ENCODE results near the gene LRCOL1.

The LRCOL1 gene

DNA sequence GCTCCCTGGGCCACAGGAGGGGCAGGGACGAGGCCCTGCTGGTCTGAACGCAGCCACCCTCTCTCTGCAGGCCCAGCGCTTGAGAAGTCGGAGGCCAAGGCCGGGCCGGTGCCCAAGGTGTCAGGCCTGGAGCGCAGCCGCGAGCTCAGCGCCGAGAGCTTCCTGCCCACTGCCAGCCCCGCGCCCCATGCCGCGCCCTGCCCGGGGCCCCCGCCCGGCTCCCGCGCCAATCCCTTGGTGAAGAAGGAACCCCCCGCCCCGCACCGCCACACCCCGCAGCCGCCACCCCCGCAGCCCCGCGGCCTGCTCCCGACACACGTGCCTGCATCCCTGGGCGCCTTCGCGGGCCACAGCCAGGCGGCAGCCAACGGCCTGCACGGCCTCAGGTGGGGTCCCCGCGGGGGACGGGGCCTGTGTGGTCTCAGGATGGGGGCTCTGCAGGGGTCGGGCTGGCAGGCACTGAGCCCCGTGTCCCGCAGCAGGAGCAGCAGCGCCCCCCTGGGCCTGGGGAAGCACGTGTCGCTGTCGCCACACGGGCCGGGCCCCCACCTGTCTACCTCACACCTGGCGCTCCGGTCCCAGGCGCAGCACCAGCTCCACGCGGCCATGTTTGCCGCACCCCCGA lies 40.4 kb downstream of the LRCOL1 start:
- H3K4me3 ChIP-seq (ENCODE audit: low read depth, low read length) = no peak overlapping the region

DNA sequence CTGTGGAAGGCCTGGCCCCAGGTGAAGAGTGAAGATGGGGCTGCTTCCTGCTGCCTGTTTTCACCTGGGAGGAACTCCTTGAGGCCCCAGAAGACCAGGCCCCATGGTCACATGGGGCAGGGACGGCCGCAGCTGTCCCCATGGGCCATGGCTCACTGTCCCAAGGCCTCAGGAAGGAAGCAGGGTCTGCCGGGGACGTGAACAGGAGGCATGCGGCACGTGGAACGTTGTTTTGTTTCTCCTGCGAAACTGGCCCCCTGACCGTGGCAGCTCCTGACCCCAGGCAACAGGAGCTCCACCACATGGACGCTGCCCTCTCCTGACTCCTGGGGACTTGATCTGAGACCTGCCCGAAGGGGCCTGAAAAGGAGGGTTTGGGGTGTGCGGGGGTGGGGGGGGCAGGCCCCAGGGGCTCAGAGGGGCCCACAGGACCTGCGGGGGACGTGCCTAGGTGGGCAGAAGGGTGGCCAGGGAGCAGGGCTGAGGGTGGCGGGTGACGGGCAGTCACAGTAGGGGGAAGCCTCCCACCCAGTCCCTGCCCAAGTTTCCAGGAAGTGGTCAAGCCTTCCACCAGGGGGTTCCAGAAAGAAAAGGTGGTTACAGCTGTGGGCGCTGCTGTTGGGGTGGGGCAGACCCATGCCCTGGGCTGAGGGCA lies 41.4 kb downstream of the LRCOL1 start:
- H3K4me3 ChIP-seq (ENCODE audit: low read depth, low read length) = no peak overlapping the region

DNA sequence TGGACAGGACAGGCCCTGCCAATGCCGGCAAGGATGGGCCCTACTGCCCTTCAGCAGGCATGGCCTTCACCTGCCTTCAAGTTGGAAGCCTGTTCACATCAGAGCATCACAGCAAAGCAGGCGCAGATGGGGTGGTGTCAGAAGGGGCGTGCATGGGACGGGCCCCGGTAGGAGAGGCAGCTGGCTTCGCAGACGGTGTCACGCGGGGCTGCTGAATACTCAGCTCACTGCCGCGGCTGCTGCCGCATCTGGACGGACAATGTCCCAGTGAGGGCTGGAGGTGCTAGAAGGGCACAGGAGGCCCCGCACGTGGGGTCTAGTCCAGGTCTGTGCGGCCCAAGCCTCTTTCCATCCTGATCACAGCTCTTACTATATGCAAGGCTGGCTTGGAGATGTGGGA lies 42.1 kb downstream of the LRCOL1 start:
- H3K4me3 ChIP-seq (ENCODE audit: low read depth, low read length) = no peak overlapping the region

DNA sequence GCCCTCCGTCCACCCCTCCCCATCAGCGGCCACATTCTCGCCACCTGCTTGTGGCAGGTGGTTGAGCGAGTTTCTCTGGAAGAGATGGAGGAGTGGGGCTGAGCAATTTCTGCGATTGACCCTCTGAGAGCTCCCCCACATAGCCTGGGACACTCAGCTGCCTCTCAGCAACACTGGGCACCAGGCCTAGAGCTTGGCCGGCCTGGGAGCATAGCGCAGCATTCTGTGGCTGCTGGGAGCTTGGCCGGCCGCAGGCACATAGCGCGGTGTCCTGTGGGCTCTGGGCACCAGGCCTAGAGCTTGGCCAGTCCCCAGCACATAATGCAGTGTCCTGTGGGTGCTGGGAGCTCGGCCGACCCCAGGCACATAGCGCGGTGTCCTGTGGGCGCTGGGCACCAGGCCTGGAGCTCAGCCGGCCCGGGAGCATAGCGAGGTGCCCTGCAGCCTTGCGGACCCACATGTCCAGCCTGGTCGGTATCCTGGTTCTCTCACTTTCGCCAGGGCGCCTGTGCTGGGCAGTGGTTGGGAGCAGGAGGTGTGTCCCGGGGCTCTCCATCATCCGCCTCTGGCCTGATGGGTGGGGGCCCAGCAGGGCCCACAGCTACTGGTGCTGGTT lies 43.8 kb downstream of the LRCOL1 start:
- H3K4me3 ChIP-seq (ENCODE audit: low read depth, low read length) = no peak overlapping the region

DNA sequence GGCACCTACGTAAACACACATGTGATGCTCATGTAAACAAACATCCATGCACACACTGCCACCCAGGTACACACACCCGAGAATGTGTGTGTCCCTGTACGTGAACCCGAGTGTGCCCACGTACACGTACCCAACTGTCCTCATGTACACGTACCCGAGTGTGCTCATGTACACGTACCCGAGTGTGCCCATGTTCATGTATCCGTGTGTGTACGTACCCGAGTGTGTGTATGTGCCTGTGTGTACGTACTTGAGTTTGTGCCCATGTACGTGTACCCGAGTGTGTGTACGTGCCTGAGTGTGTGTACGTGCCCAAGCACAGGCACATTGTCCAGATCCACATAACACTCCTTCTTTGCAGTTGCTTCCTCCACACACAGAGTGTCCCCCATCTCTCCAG lies 45.0 kb downstream of the LRCOL1 start:
- H3K4me3 ChIP-seq (ENCODE audit: low read depth, low read length) = no peak overlapping the region

DNA sequence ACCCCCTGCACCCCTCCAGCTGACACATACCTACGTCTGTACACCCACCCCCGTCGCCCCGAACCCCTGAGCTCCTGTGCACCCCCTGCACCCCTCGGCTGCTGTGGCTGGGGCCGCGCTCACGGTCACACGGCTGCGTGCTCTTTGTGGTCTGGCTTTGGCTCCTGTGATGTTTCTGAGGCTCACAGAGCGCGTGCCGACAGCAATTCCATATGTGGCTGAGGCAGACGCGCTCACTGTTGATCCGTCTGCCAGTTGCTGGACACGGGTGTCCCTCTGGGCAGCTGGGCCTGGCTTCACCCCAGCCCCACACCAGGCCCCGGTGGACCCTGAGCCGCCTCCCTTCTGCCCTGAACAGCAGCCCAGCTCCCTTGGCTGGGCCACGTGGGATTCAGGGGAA lies 46.5 kb downstream of the LRCOL1 start:
- H3K4me3 ChIP-seq (ENCODE audit: low read depth, low read length) = no peak overlapping the region

DNA sequence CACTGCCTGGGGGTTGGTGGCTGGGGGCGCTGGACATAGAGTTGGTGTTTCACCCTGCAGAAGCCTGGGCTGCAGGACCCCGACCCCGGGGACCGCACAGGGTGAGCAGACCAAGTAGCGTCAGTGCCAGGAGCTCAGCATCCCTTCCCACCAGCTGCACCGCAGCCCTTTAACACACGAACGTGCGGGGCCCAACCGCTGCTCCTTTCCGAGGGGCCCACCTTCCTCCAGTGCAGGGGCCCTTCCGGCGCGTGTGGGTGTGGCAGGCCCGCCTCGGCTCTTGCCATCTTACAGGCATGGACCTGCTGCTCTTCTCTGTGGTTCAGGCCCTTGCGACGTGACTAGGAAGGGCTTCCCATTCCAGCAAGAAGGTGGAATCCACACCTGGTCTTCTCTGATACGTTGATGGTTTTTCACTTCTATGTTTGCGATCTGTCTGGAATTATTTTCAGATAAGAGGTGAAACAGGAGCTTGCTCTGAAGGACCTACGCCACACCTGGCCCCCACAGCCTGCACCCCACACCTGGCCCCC lies 47.8 kb downstream of the LRCOL1 start:
- no peak overlapping the region for H3K4me3 ChIP-seq (ENCODE audit: low read depth, low read length)

DNA sequence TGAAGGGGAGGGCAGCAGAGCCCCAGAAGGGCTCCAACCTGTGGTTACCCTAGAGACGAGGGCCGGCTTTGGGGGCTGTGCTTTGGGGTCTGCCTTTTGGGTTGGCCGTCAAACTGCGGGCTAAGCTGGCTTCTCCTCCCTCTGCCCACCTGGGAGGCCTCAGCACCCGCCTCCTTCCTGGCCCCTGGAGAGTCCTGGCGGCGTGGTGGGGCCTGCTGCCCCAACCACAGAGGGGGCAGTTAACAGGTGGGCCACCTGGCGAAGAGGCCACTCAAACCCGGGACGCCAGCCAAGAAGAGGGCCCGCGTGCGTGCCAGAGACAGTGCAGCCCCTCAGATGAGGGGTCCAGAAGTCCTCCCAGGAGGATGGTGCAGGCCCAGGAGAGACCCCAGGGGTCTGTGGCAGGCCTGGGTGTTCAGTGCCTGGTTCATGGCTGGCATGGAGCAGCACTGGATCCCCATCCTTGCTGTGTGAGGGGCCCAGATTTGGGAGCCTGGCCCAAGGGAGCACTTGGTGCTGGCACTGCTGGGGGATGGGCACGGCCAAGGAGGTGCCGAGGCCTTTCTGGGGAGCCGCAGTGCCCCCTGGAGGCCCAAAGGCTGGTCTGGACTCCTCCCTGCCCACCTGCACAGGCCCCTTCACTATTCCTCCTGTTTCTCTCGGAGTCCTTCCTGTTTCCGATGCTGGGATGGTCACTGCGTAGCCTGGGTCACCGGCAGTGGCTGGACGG lies 48.8 kb downstream of the LRCOL1 start:
- no peak overlapping the region for H3K4me3 ChIP-seq (ENCODE audit: low read depth, low read length)

DNA sequence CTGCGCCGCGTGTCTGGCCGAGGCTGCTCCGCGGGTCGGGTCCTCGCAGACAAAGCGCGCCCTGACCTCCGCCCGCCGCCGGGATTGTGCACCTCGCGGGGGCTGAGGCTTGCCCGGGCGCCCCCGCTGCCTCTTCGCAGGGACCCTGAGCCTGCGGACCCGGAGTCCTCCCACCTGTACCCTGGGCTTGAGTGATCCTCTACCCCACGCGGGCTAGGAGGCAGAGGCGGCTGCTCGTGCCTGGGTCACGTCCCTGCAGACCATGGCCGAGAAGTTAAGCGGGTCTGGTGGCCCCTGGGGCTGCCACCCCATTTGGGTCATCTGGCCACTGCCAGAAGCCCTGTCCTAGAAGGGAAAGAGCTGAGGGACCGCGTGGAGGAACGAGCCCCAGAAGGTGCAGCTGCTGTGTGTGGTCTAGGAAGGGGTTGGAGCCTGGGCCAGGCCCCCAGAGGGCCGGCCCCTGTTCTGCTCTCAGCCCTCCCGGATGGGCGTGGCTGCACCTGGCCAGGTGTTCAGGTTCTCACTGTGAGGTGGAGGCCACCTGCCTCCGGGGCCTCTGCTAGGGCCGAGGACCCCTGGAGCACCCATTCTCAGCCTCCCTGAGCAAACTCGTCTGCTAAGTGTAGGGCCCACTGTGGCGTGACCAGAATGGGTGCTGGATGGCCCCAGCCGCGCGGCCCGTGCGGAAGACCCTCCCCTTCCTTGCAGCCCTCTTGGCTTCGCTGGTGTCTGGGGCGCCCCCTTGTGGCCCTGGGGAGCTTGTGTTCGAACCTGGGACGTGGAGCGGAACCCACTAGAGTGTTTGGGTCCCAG lies 49.6 kb downstream of the LRCOL1 start:
- H3K4me3 ChIP-seq (ENCODE audit: low read depth, low read length) = peak overlapping the region; percentile 79

DNA sequence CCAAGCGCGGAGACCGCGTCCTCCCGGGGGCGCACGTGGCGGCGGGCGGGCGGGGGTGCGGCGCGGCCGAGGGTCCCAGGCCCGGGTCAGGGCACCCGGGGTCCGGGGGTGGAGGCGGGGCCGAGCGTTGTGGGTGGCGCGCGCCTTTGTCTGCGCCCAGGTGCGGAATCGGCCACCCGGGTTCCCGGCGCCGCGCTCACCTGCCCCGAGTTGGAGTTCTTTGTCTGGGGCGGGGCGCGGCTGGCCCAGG lies 50.1 kb downstream of the LRCOL1 start:
- H3K4me3 ChIP-seq (ENCODE audit: low read depth, low read length) = peak overlapping the region; percentile 79

DNA sequence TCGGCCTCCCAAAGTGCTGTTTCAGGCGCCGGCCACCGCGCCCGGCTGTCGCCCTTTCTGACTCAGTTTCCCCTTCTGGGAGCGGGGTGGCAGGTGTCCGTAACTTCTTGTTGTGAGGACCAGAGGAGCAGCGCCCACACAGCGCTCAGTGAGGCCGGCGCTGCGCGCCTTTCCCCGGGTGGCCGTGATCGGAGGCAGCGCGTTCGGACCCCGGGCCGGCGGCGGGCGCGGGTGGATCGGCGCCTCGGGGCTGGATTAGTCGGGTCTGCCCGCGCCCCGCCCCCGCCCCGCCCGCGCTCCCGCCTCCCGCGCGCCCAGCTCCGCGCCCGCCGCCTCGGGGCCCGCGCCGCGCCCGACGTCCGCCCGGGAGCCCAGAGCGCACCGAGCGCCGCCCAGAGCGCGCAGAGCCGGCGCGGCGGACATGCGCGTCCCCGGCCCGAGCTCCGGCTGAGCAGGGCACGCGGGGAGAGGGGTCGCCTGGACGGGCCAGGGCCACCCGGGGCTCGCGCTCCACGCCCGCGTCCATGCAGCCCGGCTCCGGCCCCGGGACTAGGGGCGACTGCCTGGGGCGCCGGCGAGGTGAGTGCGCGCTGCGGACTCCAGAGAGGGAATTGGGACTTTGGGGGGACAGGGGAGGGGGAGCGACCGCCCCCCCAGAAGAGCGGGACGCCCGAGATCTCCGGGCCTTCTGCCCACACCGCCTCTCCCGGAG lies 50.6 kb downstream of the LRCOL1 start:
- peak overlapping the region; percentile 79 for H3K4me3 ChIP-seq (ENCODE audit: low read depth, low read length)

DNA sequence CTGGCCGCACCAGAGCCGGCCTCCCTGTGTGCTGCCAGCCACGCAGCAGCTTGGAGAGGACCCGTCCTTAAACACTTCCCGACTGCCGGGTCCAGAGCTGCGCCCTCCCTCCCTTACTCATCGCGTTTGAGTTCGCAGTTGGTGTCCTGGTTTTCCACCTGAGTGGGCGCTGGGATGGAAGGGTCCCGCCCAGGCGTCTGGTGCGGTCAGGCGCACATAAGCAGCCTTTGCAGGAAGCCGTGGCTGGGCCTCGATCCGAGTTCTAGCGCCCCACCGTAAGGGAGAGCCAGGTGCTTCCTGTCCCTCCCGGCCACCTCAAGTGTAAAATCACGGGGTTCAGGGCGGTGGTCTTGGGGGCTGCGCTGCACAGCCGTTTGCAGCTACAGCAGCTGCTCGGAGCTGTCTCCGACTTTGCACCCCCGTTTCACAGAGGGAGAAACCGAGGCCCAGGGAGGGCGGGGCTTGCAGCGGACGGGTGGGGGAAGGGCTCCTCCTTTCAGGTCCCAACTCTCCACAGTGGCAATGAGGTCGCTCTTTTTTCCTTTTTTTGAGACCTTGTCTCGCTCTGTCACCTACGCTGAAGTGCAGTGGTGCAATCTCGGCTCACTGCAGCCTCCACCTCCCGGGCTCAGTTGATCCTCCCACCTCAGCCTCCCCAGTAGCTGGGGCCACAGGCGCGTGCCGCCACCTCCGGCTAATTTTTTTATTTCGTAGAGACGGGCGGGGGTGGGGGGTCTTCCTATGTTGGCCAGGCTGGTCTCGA lies 51.3 kb downstream of the LRCOL1 start:
- no peak overlapping the region for H3K4me3 ChIP-seq (ENCODE audit: low read depth, low read length)

DNA sequence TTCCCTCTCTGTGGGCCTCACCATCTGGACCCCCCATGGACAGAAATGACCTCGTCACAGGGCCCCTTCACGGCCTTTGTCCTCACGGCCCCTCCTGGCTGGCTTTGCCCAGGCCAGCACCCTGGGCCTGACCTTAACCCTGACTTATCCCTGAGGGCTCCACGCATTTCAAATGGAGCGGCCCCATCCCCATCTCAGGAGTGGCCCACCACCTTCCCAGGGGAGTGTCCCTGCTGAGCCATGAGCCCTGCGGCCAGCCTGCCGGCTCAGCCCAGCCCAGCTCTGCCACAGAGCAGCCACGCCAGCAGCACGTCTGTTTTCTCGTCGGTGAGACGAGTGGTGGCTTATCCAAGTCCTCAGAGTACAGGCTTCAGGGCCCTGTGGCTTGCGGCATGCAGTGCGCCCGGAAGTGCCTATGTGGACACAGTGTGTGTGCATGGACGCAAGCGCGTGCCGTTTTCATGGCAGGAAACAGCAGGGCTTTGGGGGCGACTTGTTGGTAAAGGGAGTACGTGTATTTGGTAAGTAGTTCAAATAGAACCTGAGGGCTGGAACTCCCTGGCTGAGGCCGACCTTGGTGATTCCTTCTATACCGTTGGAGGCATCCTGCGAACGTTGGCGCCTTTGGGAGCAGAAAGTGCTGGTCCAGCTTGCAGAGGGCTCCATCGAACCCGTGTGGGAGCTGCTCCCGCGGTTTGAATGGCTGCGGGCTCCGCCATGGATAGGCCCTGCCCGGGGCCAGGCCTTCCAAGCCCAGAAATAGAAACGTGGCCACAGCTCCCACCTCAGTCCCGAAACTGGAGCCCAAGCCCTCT lies 52.1 kb downstream of the LRCOL1 start:
- no peak overlapping the region for H3K4me3 ChIP-seq (ENCODE audit: low read depth, low read length)

DNA sequence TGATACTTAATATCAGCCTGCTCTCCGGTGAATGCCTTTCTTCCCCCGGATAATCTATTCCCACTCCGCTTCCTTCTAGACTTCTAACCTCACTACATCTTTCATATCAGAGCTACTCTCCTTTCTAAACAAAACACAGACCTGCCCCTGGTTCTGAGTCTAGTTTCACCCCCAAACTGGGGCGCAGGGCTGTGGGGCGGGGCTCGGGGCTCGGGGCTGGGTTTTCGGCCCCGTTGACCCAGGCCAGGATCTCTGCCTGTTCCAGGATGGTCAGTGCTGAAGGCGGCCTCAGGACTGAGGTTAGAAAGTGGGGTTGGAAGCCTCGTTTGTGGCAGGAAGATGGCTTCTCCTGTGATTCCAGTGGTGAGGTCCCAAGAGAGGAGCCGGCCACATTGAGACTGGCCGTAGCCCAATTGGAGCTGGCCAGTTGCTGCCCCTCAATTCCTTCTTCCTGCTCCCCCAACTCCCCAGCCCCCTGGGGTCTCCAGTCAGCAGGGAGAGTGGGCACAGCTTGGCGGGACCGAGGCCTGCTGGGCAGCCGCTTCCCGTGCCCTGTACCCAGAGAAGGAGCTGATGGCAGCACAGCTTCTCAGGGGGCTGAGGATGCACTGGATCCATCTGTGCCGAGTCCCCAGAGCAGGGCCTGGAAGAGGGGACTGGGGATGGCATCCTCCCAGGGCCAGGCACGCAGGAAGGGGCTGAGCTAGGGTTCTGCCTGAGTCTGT lies 52.9 kb downstream of the LRCOL1 start:
- no peak overlapping the region for H3K4me3 ChIP-seq (ENCODE audit: low read depth, low read length)

DNA sequence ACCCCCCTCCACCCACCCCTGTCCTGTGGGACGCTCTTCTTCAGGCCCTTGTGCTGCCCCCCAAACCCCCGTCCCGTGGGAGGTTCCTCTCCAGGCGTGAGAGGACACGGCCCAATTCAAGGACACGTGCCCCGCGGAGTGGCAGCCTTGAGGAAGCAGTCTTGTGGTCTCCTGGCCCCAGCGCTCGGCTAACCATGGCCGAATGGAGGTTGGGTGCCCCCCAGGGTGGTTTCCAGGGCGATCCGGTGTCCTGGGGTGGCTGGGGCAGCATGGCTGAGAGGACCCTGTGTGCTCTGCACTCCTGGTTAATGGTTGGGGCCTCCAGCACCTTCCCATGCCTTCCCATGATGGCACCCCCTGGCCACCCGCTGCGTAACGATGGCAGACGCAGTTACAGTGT lies 53.6 kb downstream of the LRCOL1 start:
- no peak overlapping the region for H3K4me3 ChIP-seq (ENCODE audit: low read depth, low read length)

DNA sequence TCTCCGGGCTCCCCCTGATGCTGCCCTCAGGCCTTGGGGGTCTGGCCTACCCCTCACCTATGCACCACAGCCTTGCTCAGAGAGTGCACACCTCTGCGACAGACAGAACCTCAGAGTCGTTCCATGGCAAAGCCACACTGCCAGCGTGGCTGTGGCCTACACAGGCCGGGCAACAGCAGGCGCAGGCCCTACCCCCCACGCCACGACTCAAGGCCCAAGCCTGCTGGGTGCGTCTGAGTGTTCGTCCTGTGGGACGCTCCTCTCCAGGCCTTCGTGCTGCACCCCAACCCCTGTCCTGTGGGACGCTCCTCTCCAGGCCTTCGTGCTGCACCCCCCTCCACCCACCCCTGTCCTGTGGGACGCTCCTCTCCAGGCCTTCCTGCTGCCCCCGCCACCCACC lies 54.2 kb downstream of the LRCOL1 start:
- H3K4me3 ChIP-seq (ENCODE audit: low read depth, low read length) = no peak overlapping the region

DNA sequence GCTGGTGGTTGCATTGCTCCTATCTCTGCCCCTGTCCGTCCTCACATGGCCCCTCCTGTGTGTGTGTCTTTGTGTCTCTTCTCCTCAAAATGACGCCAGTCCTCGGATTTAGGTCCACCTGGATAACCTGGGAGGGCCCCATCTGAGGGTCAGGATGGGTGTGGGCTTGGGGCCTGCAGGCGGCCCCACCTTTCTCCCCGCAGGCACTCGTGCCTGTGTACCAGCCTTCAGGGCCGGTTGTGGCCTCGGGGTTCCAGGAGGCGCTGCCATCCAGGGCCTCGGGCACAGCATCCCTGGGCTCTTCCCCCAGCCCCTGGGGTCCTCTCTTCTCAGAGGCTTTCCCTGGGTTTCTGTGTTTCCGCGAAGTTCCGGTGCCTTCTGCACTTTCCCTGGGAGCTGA lies 54.7 kb downstream of the LRCOL1 start:
- H3K4me3 ChIP-seq (ENCODE audit: low read depth, low read length) = no peak overlapping the region
